Liver (tissue), 9 donors: ENCODE measurements around the gene VAPA. TPM values are rescaled to one million over a fixed set of nuclear protein-coding genes. Genes with fewer than 3 reads are reported as not detected.
A peak's percentile ranks its signal among the peaks of the same experiment; 100 is the strongest.

ENCODE experiments used
- DNase-seq: peaks from one replicate; pipeline ENCODE4 v3.0.0-alpha.2; 2017; ENCODE audit warnings: low spot score
- H3K27ac ChIP-seq, 2 donors: one replicate each; pipeline ENCODE4 v1.7.0; 2013; ENCODE audit warnings: inconsistent platforms in 2 of 2, low read length in 2 of 2, control low read depth in 1 of 2, low read depth in 1 of 2, mild to moderate bottlenecking in 1 of 2
- H3K27me3 ChIP-seq, 4 donors: one replicate each; pipeline versions ENCODE4 v1.6.1 to v1.7.0; 2013; ENCODE audit warnings: low read length in 3 of 4, inconsistent platforms in 1 of 4, mild to moderate bottlenecking in 1 of 4, moderate library complexity in 1 of 4; ENCODE audit not compliant: control insufficient read depth in 4 of 4, insufficient read depth in 4 of 4
- H3K36me3 ChIP-seq, 4 donors: one replicate each; pipeline versions ENCODE4 v1.6.1 to v1.7.0; 2013; ENCODE audit warnings: low read length in 3 of 4, mild to moderate bottlenecking in 3 of 4, low read depth in 1 of 4, moderate library complexity in 1 of 4; ENCODE audit not compliant: control insufficient read depth in 4 of 4, insufficient read depth in 3 of 4
- H3K4me1 ChIP-seq, 4 donors: one replicate each; pipeline versions ENCODE4 v1.6.1 to v1.7.0; 2013; ENCODE audit warnings: low read length in 3 of 4, mild to moderate bottlenecking in 3 of 4, moderate library complexity in 1 of 4; ENCODE audit not compliant: control insufficient read depth in 4 of 4, insufficient read depth in 4 of 4
- H3K4me3 ChIP-seq, 3 donors: one replicate each; pipeline versions ENCODE4 v1.6.1 to v1.7.0; 2013; ENCODE audit warnings: low read length in 3 of 3, control low read depth in 1 of 3, low read depth in 1 of 3, mild to moderate bottlenecking in 1 of 3
- H3K9ac ChIP-seq, 2 donors: one replicate each; pipeline ENCODE4 v1.7.0; 2013; ENCODE audit warnings: low read length in 2 of 2, mild to moderate bottlenecking in 2 of 2, moderate library complexity in 2 of 2, control low read depth in 1 of 2, low read depth in 1 of 2
- H3K9me3 ChIP-seq, 4 donors: one replicate each; pipeline versions ENCODE4 v1.6.1 to v1.7.0; 2013; ENCODE audit warnings: low read length in 3 of 4; ENCODE audit not compliant: control insufficient read depth in 4 of 4
- ATF3 ChIP-seq: IDR thresholded peaks from 2 replicates; pipeline ENCODE4 v1.6.1; 2016; ENCODE audit warnings: antibody characterized with exemption
- CTCF ChIP-seq: fragments of 150-350 bp; IDR thresholded peaks from 2 replicates; pipeline ENCODE4 v1.5.1; 2017; ENCODE audit warnings: improper control_type of control experiment, low read depth, low read length; ENCODE audit not compliant: missing input control
- EGR1 ChIP-seq, 2 donors: IDR thresholded peaks; 2 replicates each; pipeline ENCODE4 v1.6.1; 2016 to 2018; ENCODE audit warnings: antibody characterized with exemption in 2 of 2, low read depth in 2 of 2
- FOXA1 ChIP-seq: IDR thresholded peaks from 2 replicates; pipeline ENCODE4 v1.6.1; 2016; ENCODE audit warnings: antibody characterized with exemption
- FOXA2 ChIP-seq: IDR thresholded peaks from 2 replicates; pipeline ENCODE4 v1.6.1; 2016; ENCODE audit warnings: antibody characterized with exemption
- GABPA ChIP-seq, 2 donors: IDR thresholded peaks in 1 of 2; conservative IDR thresholded peaks in 1 of 2; 2 replicates each; pipeline ENCODE4 v1.6.1; 2016; ENCODE audit warnings: antibody characterized with exemption in 2 of 2, mild to moderate bottlenecking in 1 of 2, moderate library complexity in 1 of 2
- HNF4A ChIP-seq, 2 donors: conservative IDR thresholded peaks; 2 replicates each; pipeline ENCODE4 v1.6.1; 2016; ENCODE audit warnings: antibody characterized with exemption in 2 of 2, mild to moderate bottlenecking in 2 of 2
- HNF4G ChIP-seq: IDR thresholded peaks from 2 replicates; pipeline ENCODE4 v1.6.1; 2016; ENCODE audit warnings: antibody characterized with exemption
- JUND ChIP-seq, 2 donors: IDR thresholded peaks; 2 replicates each; pipeline ENCODE4 v1.6.1; 2016; ENCODE audit warnings: antibody characterized with exemption in 2 of 2
- MAX ChIP-seq: IDR thresholded peaks from 2 replicates; pipeline ENCODE4 v1.6.1; 2016; ENCODE audit warnings: antibody characterized with exemption
- NR2F2 ChIP-seq: IDR thresholded peaks from 2 replicates; pipeline ENCODE4 v1.6.1; 2016; ENCODE audit warnings: antibody characterized with exemption
- RAD21 ChIP-seq, 2 donors: IDR thresholded peaks; 2 replicates each; pipeline ENCODE4 v1.6.1; 2016; ENCODE audit warnings: antibody characterized with exemption in 2 of 2, mild to moderate bottlenecking in 2 of 2
- REST ChIP-seq: IDR thresholded peaks from 2 replicates; pipeline ENCODE4 v1.6.1; 2016; ENCODE audit warnings: antibody characterized with exemption, mild to moderate bottlenecking
- RXRA ChIP-seq, 2 donors: IDR thresholded peaks; 2 replicates each; pipeline ENCODE4 v1.6.1; 2017 to 2018; ENCODE audit warnings: antibody characterized with exemption in 2 of 2, mild to moderate bottlenecking in 1 of 2
- SP1 ChIP-seq: IDR thresholded peaks from 2 replicates; pipeline ENCODE4 v1.6.1; 2018; ENCODE audit warnings: antibody characterized with exemption, mild to moderate bottlenecking
- TAF1 ChIP-seq: conservative IDR thresholded peaks from 2 replicates; pipeline ENCODE4 v1.6.1; 2016; ENCODE audit warnings: antibody characterized with exemption, mild to moderate bottlenecking
- YY1 ChIP-seq: IDR thresholded peaks from 2 replicates; pipeline ENCODE4 v1.6.1; 2016; ENCODE audit warnings: antibody characterized with exemption, mild to moderate bottlenecking
- ZBTB33 ChIP-seq: IDR thresholded peaks from 2 replicates; pipeline ENCODE4 v1.6.1; 2016; ENCODE audit warnings: antibody characterized with exemption
- WGBS: extraction: QIAGEN DNeasy Blood & Tissue Kit; methylation state at CpG from one replicate; pipeline ENCODE4 v1.1.7; 2013; 5-methylcytosine and 5-hydroxymethylcytosine counted together
- polyA plus RNA-seq, 2 donors: library from polyadenylated mRNA; stranded (reverse) in 1 of 2; unstranded in 1 of 2; fragments of 200-250 nt in 1 of 2; fragments of >200 nt in 1 of 2; fragmentation: Nextera tagmentation in 1 of 2; extraction: Ambion mirVana in 1 of 2; gene quantifications; one replicate each; pipeline versions ENCODE4 v1.2.1 to v1.2.3, GENCODE V29; 2013 to 2015
- total RNA-seq, 2 donors: library from RNA; depleted of rRNA; stranded (reverse); fragments of >200 nt; gene quantifications; one replicate each; pipeline ENCODE4 v1.2.3, GENCODE V29; 2014
- donor health status: healthy.
- donor health status: healthy.
- donor health status: healthy.
- donor health status: healthy.
- donor health status: healthy.

VAPA gene
- total and polyA plus RNA-seq, 4 donors: 80.7 to 114 (median 91.0) TPM

- peaks cover 0 to 5% (median 2%) of the 10 kb centered on the region in 4 donors for H3K4me1 ChIP-seq
- 46% methylated on average over 9 of the region's 9 CpGs for WGBS
- no peak overlapping the region for H3K4me3 ChIP-seq
- H3K27ac ChIP-seq: no peak overlapping the region
- H3K9ac ChIP-seq: no peak overlapping the region
- no peaks in the 10 kb centered on the region for H3K9me3 ChIP-seq
- H3K36me3 ChIP-seq: no peaks in the 10 kb centered on the region
- peak; percentile 5 to 54 for TF ChIP-seq HNF4A (conservative IDR thresholded peaks at IDR 0.05)
- TF ChIP-seq TAF1: no peak
- TF ChIP-seq NR2F2: peak; percentile 48
- no peak for DNase-seq
- H3K27me3 ChIP-seq: no peaks in the 10 kb centered on the region
These were observed 74.8 kb downstream of the VAPA start for GRCh38 chr18:9988665-9989064.

- no peaks in the 10 kb centered on the region for H3K9me3 ChIP-seq
- WGBS: 67% methylated on average over 5 of the region's 5 CpGs
- peaks cover 0 to 5% (median 2%) of the 10 kb centered on the region in 4 donors for H3K4me1 ChIP-seq
- no peak overlapping the region for H3K4me3 ChIP-seq
- no peak for DNase-seq
- H3K9ac ChIP-seq: no peak overlapping the region
- no peaks in the 10 kb centered on the region for H3K27me3 ChIP-seq
- TF ChIP-seq RXRA (IDR thresholded peaks at IDR 0.05): no peak
- TF ChIP-seq REST: no peak
- no peak for TF ChIP-seq ZBTB33
- no peak for TF ChIP-seq HNF4A (conservative IDR thresholded peaks at IDR 0.05)
- TF ChIP-seq EGR1 (IDR thresholded peaks at IDR 0.05; ENCODE audit: low read depth in 2 of 2): no peak
- no peak for TF ChIP-seq TAF1
- no peak for TF ChIP-seq GABPA (IDR thresholded peaks at IDR 0.05 in 1 of 2, conservative IDR thresholded peaks at IDR 0.05 in 1 of 2)
- TF ChIP-seq MAX: no peak
- TF ChIP-seq FOXA1: no peak
- no peak for TF ChIP-seq JUND (IDR thresholded peaks at IDR 0.05)
- TF ChIP-seq RAD21 (IDR thresholded peaks at IDR 0.05): no peak
- TF ChIP-seq NR2F2: no peak
- TF ChIP-seq HNF4G: no peak
- no peak for TF ChIP-seq CTCF
- TF ChIP-seq YY1: no peak
- no peak for TF ChIP-seq FOXA2
- no peak for TF ChIP-seq SP1
- TF ChIP-seq ATF3: no peak
- H3K27ac ChIP-seq: no peak overlapping the region
- no peaks in the 10 kb centered on the region for H3K36me3 ChIP-seq
These were observed 75.7 kb downstream of the VAPA start for GRCh38 chr18:9989481-9989880.
